DMS53 treated with DMSO at 0.1 percent for 48 hours (cell line): ENCODE results near the gene OGFR.

Experiments used
- DNase-seq: peaks from one replicate; lab custom pipeline; 2025; ENCODE audit not compliant: unreplicated experiment; lab: John Stamatoyannopoulos, UW

Gene OGFR

GRCh38 chr20:62799459-62799858 is 5.2 kb upstream of the OGFR start:
- no peak for DNase-seq

GRCh38 chr20:62799873-62800272 is 4.8 kb upstream of the OGFR start:
- no peak for DNase-seq

GRCh38 chr20:62800314-62801259 is 4.0 kb upstream of the OGFR start:
- no peak for DNase-seq

- no peak for DNase-seq
These were observed 3.2 kb upstream of the OGFR start for GRCh38 chr20:62801284-62802010.

- no peak for DNase-seq
These were observed 2.5 kb upstream of the OGFR start for GRCh38 chr20:62802026-62802712.

GRCh38 chr20:62804021-62804626 is 511 bp upstream of the OGFR start:
- no peak for DNase-seq

GRCh38 chr20:62805155-62805710 is 598 bp downstream of the OGFR start:
- no peak for DNase-seq

GRCh38 chr20:62805711-62806382 is 1.2 kb downstream of the OGFR start:
- DNase-seq: no peak

- no peak for DNase-seq
These were observed 1.9 kb downstream of the OGFR start for GRCh38 chr20:62806383-62807050.

- DNase-seq: no peak
These were observed 3.0 kb downstream of the OGFR start for GRCh38 chr20:62807444-62808210.

- DNase-seq: peak; percentile 33
These were observed 3.7 kb downstream of the OGFR start for GRCh38 chr20:62808211-62808865.

- DNase-seq: no peak
These were observed 5.1 kb downstream of the OGFR start for GRCh38 chr20:62809530-62810428.

- no peak for DNase-seq
These were observed 6.7 kb downstream of the OGFR start for GRCh38 chr20:62811320-62811719.

- DNase-seq: no peak
These were observed 7.1 kb downstream of the OGFR start for GRCh38 chr20:62811720-62812119.

- DNase-seq: no peak
These were observed 7.7 kb downstream of the OGFR start for GRCh38 chr20:62812181-62812906.

GRCh38 chr20:62812907-62813200 is 8.2 kb downstream of the OGFR start:
- DNase-seq: no peak

- no peak for DNase-seq
These were observed 9.0 kb downstream of the OGFR start for GRCh38 chr20:62813588-62813987.
